Measurements from ENCODE around the gene FBXW4. TPM values are rescaled to one million over a fixed set of nuclear protein-coding genes. Genes with fewer than 3 reads are reported as not detected.

Gene FBXW4
- total and polyA plus RNA-seq, 9 donors = 38.6 to 86.4 (median 64.4) TPM

DNA sequence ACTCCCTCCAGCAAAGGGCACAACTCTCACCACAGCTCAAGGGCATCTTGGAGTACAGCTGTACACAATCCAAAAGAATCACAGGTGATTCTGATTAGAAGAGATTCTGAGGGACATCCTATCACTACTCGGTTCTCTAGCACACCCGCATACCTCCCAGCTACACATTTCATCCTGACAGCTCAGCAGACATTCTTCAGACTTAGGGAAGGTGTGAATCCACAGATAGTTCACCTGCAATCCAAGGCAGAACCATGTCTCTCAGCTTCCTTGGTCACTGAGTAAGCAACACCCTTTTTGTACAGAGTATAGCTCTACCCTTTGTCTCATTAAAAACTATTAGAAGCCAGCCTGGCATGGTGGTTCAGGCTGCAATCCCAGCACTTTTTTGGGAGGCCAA, 26.8 kb upstream of the FBXW4 start:
- Histone ChIP-seq H3K4me3 (no peak overlapping the region), H3K36me3 (no peaks in the 10 kb centered on the region), H3K4me1 (ENCODE audit: insufficient read depth) (no peaks in the 10 kb centered on the region), H3K9me3 (no peaks in the 10 kb centered on the region), H3K27ac (no peak overlapping the region), H3K27me3 (no peaks in the 10 kb centered on the region)
- intact Hi-C loops (cut with DNase I) = no loop called here
- no peak for DNase-seq
- 44 to 49% (median 49%) methylated on average over 2 of the region's 2 CpGs for WGBS, 3 donors
- TF ChIP-seq, protein P1, sequence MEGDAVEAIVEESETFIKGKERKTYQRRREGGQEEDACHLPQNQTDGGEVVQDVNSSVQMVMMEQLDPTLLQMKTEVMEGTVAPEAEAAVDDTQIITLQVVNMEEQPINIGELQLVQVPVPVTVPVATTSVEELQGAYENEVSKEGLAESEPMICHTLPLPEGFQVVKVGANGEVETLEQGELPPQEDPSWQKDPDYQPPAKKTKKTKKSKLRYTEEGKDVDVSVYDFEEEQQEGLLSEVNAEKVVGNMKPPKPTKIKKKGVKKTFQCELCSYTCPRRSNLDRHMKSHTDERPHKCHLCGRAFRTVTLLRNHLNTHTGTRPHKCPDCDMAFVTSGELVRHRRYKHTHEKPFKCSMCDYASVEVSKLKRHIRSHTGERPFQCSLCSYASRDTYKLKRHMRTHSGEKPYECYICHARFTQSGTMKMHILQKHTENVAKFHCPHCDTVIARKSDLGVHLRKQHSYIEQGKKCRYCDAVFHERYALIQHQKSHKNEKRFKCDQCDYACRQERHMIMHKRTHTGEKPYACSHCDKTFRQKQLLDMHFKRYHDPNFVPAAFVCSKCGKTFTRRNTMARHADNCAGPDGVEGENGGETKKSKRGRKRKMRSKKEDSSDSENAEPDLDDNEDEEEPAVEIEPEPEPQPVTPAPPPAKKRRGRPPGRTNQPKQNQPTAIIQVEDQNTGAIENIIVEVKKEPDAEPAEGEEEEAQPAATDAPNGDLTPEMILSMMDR (IDR thresholded peaks at IDR 0.05) = no peak
- TF ChIP-seq EP300 (IDR thresholded peaks at IDR 0.05) = no peak
- TF ChIP-seq POLR2A (IDR thresholded peaks at IDR 0.05) = no peak

DNA sequence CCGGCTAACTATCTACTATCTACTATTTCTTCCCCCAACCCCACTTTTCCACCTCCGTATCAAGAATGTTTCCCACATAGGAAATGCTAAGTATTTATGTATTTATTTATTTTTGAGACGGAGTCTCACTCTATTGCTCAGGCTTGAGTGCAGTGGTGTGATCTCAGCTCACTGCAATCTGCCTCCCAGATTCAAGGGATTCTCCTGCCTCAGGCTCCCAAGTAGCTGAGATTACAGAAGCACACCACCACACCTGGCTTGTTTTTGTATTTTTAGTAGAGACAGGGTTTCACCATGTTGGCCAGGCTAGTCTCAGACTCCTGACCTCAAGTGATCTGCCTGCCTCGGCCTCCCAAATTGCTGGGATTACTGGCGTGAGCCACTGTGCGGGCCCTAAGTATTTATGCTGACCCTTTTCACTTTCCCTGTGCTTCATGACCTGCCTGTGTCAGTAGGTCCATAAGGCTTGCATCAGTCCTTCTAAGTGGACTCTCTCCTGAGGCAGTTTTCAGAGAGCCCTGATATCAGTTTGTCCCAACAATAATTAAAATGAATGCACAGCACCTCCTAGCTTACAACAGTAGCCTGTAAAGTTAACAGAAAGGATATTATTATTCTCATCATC, 25.7 kb upstream of the FBXW4 start:
- TF ChIP-seq POLR2A (IDR thresholded peaks at IDR 0.05) = no peak
- no peak for TF ChIP-seq EP300 (IDR thresholded peaks at IDR 0.05)
- TF ChIP-seq, protein P1 (IDR thresholded peaks at IDR 0.05) = no peak
- no peak overlapping the region for H3K4me3 ChIP-seq
- no peaks in the 10 kb centered on the region for H3K4me1 ChIP-seq (ENCODE audit: insufficient read depth)
- H3K27ac ChIP-seq = no peak overlapping the region
- H3K27me3 ChIP-seq = no peaks in the 10 kb centered on the region
- no peak for DNase-seq
- no peaks in the 10 kb centered on the region for H3K9me3 ChIP-seq
- intact Hi-C loops (cut with DNase I) = no loop called here
- no peaks in the 10 kb centered on the region for H3K36me3 ChIP-seq
- 88 to 92% (median 88%) methylated on average over 6 of the region's 6 CpGs for WGBS, 3 donors

DNA sequence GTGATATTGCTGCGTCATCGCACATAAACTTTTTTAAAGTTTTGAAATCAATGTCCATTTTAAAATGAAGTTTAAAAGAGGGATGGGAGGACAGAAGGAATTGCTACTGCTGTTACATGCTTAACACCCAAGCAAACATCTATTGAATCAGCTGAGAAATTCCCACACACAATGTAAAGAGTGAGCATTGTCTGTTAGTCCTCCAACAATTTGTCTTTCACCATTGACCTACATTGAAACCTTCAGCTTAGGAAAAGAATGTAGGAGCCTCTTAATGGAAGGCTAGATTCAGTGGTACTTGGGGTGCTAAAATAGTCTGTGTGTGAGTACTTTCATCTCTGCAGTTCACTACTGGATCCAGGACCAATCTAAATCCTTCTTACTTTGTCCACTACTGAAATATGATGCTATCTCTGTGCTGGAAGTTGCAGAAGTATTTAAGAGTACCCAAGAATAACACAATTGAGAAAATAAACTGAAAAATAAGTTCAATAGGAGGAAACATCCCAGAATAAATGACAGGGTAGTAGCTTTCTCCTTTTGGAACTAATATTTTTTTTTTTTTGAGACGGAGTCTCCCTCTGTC, 23.8 kb upstream of the FBXW4 start:
- intact Hi-C loops (cut with DNase I) = no loop called here
- no peaks in the 10 kb centered on the region for H3K9me3 ChIP-seq
- no peak for DNase-seq
- no peak overlapping the region for H3K4me3 ChIP-seq
- H3K36me3 ChIP-seq = no peaks in the 10 kb centered on the region
- TF ChIP-seq POLR2A (IDR thresholded peaks at IDR 0.05) (no peak), EP300 (IDR thresholded peaks at IDR 0.05) (no peak)
- TF ChIP-seq, protein P1 (IDR thresholded peaks at IDR 0.05) = no peak
- H3K4me1 ChIP-seq (ENCODE audit: insufficient read depth) = no peaks in the 10 kb centered on the region
- H3K27ac ChIP-seq = no peak overlapping the region
- H3K27me3 ChIP-seq = no peaks in the 10 kb centered on the region
- WGBS, 3 donors = 83 to 86% (median 85%) methylated on average over 3 of the region's 3 CpGs

DNA sequence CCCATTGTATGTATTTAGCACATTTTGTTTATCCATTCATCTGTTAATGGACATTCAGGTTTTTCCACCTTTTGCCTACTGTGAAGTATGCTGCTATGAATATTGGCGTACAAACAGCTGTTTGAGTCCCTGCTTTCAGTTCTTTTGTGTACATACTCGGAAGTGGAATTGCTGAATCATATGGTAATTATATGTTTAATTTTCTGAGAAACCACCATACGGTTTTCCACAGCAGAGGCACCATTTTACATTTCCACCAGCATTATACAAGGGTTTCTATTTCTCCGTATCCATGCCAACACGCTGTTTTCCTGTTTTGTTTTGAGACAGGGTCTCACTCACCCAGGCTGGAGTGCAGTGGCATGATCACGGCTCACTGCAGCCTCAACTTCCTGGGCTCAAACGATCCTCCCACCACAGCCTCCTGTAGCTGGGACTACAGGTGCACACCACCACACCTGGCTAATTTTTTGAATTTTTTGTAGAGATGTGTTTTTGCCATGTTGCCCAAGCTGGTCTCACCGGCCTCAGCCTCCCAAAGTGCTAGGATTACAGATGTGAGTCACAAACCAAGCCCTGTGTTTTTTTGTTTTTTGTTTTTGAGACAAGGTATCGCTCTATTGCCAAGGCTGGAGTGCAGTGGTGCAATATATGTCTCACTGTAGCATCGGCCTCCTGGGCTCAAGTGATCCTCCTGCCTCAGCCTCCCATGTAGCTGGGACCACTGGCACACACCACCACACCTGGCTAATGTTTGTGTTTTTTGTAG, 22.1 kb upstream of the FBXW4 start:
- Histone ChIP-seq H3K9me3 (no peaks in the 10 kb centered on the region), H3K4me3 (no peak overlapping the region), H3K36me3 (no peaks in the 10 kb centered on the region), H3K27me3 (no peaks in the 10 kb centered on the region), H3K4me1 (ENCODE audit: insufficient read depth) (no peaks in the 10 kb centered on the region), H3K27ac (no peak overlapping the region)
- 84 to 90% (median 86%) methylated on average over 10 of the region's 10 CpGs for WGBS, 3 donors
- intact Hi-C loops (cut with DNase I) = no loop called here
- no peak for TF ChIP-seq EP300 (IDR thresholded peaks at IDR 0.05)
- TF ChIP-seq, protein P1 (IDR thresholded peaks at IDR 0.05) = no peak
- TF ChIP-seq POLR2A (IDR thresholded peaks at IDR 0.05) = no peak
- no peak for DNase-seq
